Subcutaneous abdominal adipose tissue (tissue), 5 donors: ENCODE results near the gene COL4A1.
A peak's percentile ranks its signal among the peaks of the same experiment; 100 is the strongest.

Experiments
- H3K27ac ChIP-seq: one replicate; pipeline ENCODE4 v1.7.0; 2013; ENCODE audit warnings: low read depth, mild to moderate bottlenecking, inconsistent platforms, low read length, moderate library complexity
- H3K27me3 ChIP-seq, 5 donors: one replicate each; pipeline ENCODE4 v1.7.0; 2013; ENCODE audit warnings: low read length in 5 of 5, inconsistent platforms in 1 of 5; ENCODE audit not compliant: control insufficient read depth in 5 of 5, insufficient read depth in 4 of 5
- H3K36me3 ChIP-seq, 5 donors: one replicate each; pipeline ENCODE4 v1.7.0; 2013; ENCODE audit warnings: low read length in 5 of 5; ENCODE audit not compliant: control insufficient read depth in 5 of 5, insufficient read depth in 5 of 5
- H3K4me1 ChIP-seq, 5 donors: one replicate each; pipeline ENCODE4 v1.7.0; 2013; ENCODE audit warnings: low read length in 5 of 5, mild to moderate bottlenecking in 3 of 5, moderate library complexity in 1 of 5; ENCODE audit not compliant: control insufficient read depth in 5 of 5, insufficient read depth in 5 of 5
- H3K4me3 ChIP-seq, 5 donors: one replicate each; pipeline ENCODE4 v1.7.0; 2013; ENCODE audit warnings: low read length in 5 of 5, low read depth in 1 of 5
- H3K9ac ChIP-seq, 5 donors: one replicate each; pipeline ENCODE4 v1.7.0; 2013; ENCODE audit warnings: low read length in 5 of 5, mild to moderate bottlenecking in 4 of 5, moderate library complexity in 3 of 5
- H3K9me3 ChIP-seq, 5 donors: one replicate each; pipeline ENCODE4 v1.7.0; 2013; ENCODE audit warnings: low read length in 5 of 5; ENCODE audit not compliant: control insufficient read depth in 5 of 5
- donor health status: healthy.
- donor health status: healthy.
- donor health status: healthy.
- donor health status: healthy.
- donor health status: healthy.

COL4A1 gene

DNA sequence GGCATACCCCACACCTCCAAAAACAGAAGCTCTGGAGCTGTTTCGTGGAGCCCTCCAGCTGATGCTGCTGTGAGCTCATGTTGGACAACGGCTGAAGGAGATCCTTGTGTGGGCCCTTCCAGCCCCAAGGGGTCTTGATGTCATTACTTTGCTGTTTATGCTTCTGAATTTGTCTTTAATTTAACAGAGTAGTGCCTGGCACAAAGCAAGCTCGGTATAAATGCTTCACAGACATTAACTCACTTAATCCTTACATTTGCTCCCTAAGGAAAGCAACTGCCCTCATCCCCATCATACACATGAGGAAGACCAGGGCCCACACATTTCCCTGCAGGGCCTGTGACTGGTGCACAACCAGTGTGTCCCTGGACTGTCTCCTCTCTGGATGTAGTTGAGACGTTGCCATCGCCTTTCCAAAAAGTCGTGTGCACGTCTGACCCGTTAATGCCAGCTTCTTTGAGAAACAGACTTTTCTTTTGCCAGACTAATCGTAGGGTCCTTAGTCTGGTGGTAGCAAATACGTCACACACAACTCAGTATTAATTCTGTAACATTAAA, 7.6 kb downstream of the COL4A1 start:
- Histone ChIP-seq H3K36me3 (peaks cover 2 to 26% (median 5%) of the 10 kb centered on the region in 5 donors), H3K4me3 (peak overlapping the region in 4 of 5 donors; percentile 18 to 37 (median 33)), H3K27me3 (peaks cover 0 to 4% (median 0%) of the 10 kb centered on the region in 5 donors), H3K9me3 (no peaks in the 10 kb centered on the region), H3K4me1 (peaks cover 24 to 93% (median 85%) of the 10 kb centered on the region in 5 donors), H3K9ac (peak overlapping the region in 2 of 5 donors; percentile 13 to 42), H3K27ac (peak overlapping the region; percentile 82)

GRCh38 chr13:110298505-110299282, 8.3 kb downstream of the COL4A1 start:
- H3K27me3 ChIP-seq, result no peaks in the 10 kb centered on the region
- H3K27ac ChIP-seq, result peak overlapping the region; percentile 82
- H3K9me3 ChIP-seq, result no peaks in the 10 kb centered on the region
- H3K4me1 ChIP-seq, result peaks cover 22 to 93% (median 85%) of the 10 kb centered on the region in 5 donors
- peaks cover under 1 to 21% (median 3%) of the 10 kb centered on the region in 5 donors for H3K36me3 ChIP-seq
- H3K9ac ChIP-seq, result peak overlapping the region in 3 of 5 donors; percentile 6 to 35 (median 13)
- peak overlapping the region in 4 of 5 donors; percentile 18 to 37 (median 33) for H3K4me3 ChIP-seq

DNA sequence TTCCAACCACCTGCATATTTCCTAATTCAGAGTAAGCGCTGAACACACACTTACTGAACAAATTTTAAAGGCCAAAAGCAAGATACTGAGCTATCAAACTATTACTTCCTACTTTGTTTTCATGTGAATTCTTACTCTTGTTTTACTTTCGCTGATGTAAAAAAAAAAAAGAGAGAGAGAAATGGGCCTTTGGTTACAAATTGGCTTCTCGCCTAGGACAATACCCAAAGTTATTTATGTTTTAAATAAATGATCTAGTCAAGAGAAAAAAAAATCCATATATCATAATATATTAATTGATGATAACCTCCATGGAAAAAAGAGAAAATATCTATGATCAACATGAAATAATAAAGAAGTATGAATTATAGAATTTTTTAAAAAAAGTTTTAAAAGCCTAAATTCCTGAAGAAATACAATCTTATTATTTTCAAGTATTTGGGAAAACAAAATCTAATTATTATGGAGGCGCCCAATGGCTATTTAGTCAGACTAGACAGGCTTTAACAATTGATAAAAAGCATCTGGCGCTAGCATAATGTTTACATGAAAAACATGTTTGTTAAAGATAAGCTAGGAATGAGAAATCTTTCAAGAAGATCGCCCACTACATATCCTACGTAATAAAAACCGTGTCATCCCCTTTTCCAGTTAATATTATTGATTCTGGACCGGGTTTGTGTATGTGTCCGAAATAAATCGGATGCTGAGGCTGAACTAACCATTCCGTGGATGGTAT, 9.0 kb downstream of the COL4A1 start:
- H3K9ac ChIP-seq, result peak overlapping the region in 1 of 5 donors; percentile 6
- H3K4me1 ChIP-seq, result peaks cover 20 to 93% (median 85%) of the 10 kb centered on the region in 5 donors
- H3K27ac ChIP-seq, result peak overlapping the region; percentile 82
- no peaks in the 10 kb centered on the region for H3K9me3 ChIP-seq
- H3K36me3 ChIP-seq, result peaks cover 0 to 16% (median 3%) of the 10 kb centered on the region in 5 donors
- H3K27me3 ChIP-seq, result no peaks in the 10 kb centered on the region
- peak overlapping the region in 1 of 5 donors; percentile 37 for H3K4me3 ChIP-seq

GRCh38 chr13:110297011-110297410, 9.9 kb downstream of the COL4A1 start:
- Histone ChIP-seq H3K4me1 (peaks cover 20 to 93% (median 86%) of the 10 kb centered on the region in 5 donors), H3K36me3 (peaks cover 0 to 16% (median 3%) of the 10 kb centered on the region in 5 donors), H3K27ac (peak overlapping the region; percentile 82), H3K9ac (peak overlapping the region in 2 of 5 donors; percentile 20 to 43), H3K27me3 (no peaks in the 10 kb centered on the region), H3K9me3 (no peaks in the 10 kb centered on the region), H3K4me3 (no peak overlapping the region)

GRCh38 chr13:110294622-110295021, 12.3 kb downstream of the COL4A1 start:
- peak overlapping the region in 3 of 5 donors; percentile 2 to 30 (median 3) for H3K9ac ChIP-seq
- peaks cover 0 to 29% (median 16%) of the 10 kb centered on the region in 5 donors for H3K36me3 ChIP-seq
- H3K27me3 ChIP-seq, result no peaks in the 10 kb centered on the region
- H3K9me3 ChIP-seq, result no peaks in the 10 kb centered on the region
- peak overlapping the region; percentile 82 for H3K27ac ChIP-seq
- H3K4me1 ChIP-seq, result peaks cover 12 to 87% (median 78%) of the 10 kb centered on the region in 5 donors
- no peak overlapping the region for H3K4me3 ChIP-seq

- peak overlapping the region in 1 of 5 donors; percentile 15 for H3K4me3 ChIP-seq
- peaks cover 12 to 82% (median 74%) of the 10 kb centered on the region in 5 donors for H3K4me1 ChIP-seq
- peaks cover 0 to 29% (median 18%) of the 10 kb centered on the region in 5 donors for H3K36me3 ChIP-seq
- H3K9ac ChIP-seq, result peak overlapping the region in 3 of 5 donors; percentile 12 to 67 (median 22)
- no peaks in the 10 kb centered on the region for H3K9me3 ChIP-seq
- no peaks in the 10 kb centered on the region for H3K27me3 ChIP-seq
- peak overlapping the region; percentile 82 for H3K27ac ChIP-seq
Observed at GRCh38 chr13:110294146-110294545, 12.8 kb downstream of the COL4A1 start.

DNA sequence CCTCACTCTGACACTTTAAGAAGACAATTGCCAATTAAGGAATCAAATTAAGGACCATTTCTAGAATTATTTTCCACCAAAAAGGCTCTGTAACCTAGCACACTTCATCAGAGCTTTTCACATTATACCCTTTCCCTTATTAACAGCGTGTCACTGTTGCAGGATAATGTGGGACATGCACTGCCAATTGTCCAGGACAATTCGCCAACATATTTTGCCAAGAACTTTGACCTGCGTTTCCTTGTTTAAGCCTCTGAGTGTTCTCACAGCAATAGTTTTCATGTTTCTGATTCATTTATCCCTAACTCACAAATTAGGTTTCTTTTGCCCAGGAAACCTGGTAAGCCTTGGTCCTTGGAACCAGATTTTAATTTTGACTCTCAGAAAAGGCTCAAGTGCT, 13.3 kb downstream of the COL4A1 start:
- H3K4me1 ChIP-seq, result peaks cover 12 to 77% (median 69%) of the 10 kb centered on the region in 5 donors
- H3K9ac ChIP-seq, result peak overlapping the region in 3 of 5 donors; percentile 12 to 67 (median 22)
- peak overlapping the region; percentile 82 for H3K27ac ChIP-seq
- H3K36me3 ChIP-seq, result peaks cover 0 to 31% (median 22%) of the 10 kb centered on the region in 5 donors
- H3K9me3 ChIP-seq, result no peaks in the 10 kb centered on the region
- H3K27me3 ChIP-seq, result no peaks in the 10 kb centered on the region
- H3K4me3 ChIP-seq, result peak overlapping the region in 1 of 5 donors; percentile 15

DNA sequence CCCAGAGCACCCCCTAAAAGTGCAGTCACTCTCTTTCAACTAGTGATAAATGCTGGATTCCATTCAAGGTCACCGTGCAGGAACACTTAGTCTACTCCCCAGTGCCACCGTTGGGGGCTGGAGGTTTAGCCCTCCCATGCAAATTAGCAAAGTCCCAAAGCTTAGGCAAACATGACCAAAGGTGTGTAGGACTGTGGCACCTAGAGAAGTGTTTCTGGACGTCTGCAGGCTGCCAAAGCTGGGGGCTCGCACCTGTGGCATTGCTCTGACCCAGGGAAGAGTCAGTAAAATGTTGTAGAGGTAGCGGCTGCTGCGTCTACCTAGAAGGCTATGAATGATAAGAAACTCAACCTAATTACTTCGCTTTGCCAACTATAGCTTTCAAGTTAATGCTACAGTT, 13.9 kb downstream of the COL4A1 start:
- Histone ChIP-seq H3K9me3 (no peaks in the 10 kb centered on the region), H3K27me3 (no peaks in the 10 kb centered on the region), H3K9ac (no peak overlapping the region), H3K36me3 (peaks cover 0 to 31% (median 22%) of the 10 kb centered on the region in 5 donors), H3K4me1 (peaks cover 12 to 72% (median 63%) of the 10 kb centered on the region in 5 donors), H3K27ac (peak overlapping the region; percentile 82), H3K4me3 (no peak overlapping the region)

- Histone ChIP-seq H3K27ac (peak overlapping the region; percentile 82), H3K27me3 (no peaks in the 10 kb centered on the region), H3K36me3 (peaks cover 0 to 42% (median 23%) of the 10 kb centered on the region in 5 donors), H3K9me3 (no peaks in the 10 kb centered on the region), H3K9ac (no peak overlapping the region), H3K4me3 (no peak overlapping the region), H3K4me1 (peaks cover 14 to 75% (median 69%) of the 10 kb centered on the region in 5 donors)
Observed at GRCh38 chr13:110291286-110291685, 15.7 kb downstream of the COL4A1 start.
